ENCODE measurements around the gene PVR.
"Not testable (repeated sequence)": the region's sequence is repeated elsewhere in the genome, so short reads cannot be mapped to it uniquely, and the experiment has no call there.

PVR gene

DNA sequence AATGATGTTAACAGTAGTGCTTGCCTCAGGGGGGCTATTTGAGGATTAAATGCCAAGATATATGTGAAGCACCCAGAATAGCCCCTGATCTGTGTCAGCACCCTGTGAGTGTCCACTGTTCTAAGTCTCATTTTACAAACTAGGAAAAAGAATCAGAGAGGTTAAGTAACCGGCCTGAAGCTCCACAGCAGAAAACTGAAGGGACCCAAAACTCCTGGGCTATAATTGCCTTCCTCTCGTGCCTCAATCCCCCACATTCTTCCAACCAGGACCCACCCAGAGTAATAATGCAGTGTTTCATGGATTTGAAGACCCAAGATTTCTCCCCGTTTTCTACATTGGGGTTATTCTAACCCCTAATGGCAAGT, 2.3 kb downstream of the PVR start:
- no peak for DNase-seq

GRCh38 chr19:44647144-44647543, 3.4 kb downstream of the PVR start:
- DNase-seq: no peak

DNA sequence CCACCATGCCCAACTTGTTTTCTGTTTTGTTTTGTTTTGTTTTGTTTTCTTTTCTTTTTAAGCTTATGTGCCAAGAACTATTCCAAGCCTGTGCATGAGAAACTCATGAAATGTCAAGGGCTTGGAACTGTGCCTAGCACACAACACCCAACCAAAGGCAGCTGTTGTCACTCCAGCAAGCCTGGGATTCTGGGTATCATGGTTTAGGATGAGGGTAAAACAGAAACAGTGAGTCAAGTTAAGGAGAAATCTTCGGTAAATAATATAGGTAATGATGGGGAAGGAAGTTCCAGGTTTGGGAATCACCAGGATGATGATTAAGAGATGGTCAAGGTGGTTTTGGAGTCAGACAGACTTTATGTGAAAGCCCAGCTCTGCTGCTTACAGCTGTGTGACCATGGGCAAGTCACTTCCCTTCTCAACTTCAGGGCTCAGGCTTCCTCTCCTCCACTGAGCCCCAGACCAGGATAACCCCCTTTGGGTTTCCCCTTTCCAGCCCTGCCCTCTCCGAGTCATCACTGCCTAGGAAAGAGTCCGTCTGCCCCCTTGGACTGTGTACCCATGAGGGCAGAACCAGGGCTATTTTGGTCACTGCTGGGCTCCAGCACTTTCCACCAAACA, 5.0 kb downstream of the PVR start:
- no peak for DNase-seq

GRCh38 chr19:44649578-44650145, 6.0 kb downstream of the PVR start:
- DNase-seq: no peak

- DNase-seq: no peak
Measured at GRCh38 chr19:44653343-44653742, 9.6 kb downstream of the PVR start.

- peak; percentile 79 to 86 for DNase-seq
Measured at GRCh38 chr19:44653977-44654774, 10.5 kb downstream of the PVR start.

DNA sequence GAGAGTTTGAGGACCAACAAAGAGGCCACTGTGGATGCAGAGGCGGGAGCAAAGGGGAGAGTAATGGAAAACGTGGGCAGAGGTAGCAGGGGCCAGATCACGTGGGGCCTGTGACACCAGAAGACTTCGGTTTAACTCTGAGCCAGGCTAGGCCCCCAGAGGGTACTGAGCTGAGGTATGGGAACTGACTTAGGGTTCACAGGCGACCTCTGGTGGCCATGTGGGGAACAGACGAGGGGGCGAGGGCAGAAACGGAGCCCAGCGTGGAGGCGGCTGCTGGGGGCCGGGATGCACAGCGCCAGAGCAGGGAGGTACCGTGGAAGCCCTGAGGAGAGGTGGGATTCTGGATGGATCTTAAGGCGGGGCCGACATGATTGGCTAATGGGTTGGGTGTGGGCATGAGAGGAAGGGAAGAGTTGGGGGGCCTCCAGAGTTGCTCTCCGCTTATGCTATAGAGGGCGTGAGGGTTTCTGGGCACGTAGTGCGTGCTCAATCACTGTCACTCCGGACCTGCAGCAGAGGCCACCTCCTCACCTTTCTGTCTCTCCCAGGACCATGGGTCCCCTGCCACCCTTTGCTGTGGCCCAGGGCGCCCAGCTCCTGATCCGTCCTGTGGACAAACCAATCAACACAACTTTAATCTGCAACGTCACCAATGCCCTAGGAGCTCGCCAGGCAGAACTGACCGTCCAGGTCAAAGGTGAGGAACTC, 13.7 kb downstream of the PVR start:
- peak; percentile 59 to 63 for DNase-seq

- DNase-seq: no peak
Measured at GRCh38 chr19:44658069-44658733, 14.5 kb downstream of the PVR start.

DNA sequence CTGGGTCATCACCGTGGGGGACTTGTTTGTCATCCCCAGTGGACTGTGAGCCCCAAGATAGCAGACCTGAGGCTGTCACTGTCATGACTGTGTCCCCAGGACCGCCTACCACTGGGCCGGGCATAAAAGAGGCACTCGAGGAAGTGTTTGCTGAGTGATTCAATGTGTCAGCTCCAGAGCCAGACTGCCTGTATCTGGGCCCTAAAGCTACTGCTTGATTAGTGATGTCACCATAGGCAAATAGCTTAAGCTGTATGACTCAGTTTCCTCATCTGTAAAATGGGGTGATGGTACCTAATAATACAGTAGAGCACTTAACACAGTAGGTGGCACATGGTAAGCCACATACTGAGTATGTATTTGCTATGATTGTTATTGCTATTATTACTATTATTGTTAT, 16.4 kb downstream of the PVR start:
- DNase-seq: no peak

- DNase-seq: no peak
Measured at GRCh38 chr19:44661205-44661604, 17.5 kb downstream of the PVR start.

- no peak for DNase-seq
Measured at GRCh38 chr19:44661904-44662303, 18.2 kb downstream of the PVR start.

DNA sequence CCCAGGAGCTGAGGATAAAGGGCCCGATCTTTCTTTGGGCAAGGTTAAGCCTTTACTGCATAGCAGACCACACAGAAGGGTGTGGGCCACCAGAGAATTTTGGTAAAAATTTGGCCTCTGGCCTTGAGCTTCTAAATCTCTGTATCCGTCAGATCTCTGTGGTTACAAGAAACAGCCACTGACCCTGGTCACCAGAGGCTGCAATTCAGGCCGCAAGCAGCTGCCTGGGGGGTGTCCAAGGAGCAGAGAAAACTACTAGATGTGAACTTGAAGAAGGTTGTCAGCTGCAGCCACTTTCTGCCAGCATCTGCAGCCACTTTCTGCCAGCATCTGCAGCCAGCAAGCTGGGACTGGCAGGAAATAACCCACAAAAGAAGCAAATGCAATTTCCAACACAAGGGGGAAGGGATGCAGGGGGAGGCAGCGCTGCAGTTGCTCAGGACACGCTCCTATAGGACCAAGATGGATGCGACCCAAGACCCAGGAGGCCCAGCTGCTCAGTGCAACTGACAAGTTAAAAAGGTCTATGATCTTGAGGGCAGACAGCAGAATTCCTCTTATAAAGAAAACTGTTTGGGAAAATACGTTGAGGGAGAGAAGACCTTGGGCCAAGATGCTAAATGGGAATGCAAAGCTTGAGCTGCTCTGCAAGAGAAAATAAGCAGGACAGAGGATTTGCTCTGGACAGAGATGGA, 19.1 kb downstream of the PVR start:
- no peak for DNase-seq

GRCh38 chr19:44663996-44664395, 20.3 kb downstream of the PVR start:
- DNase-seq: no peak

- DNase-seq: no peak
Measured at GRCh38 chr19:44664976-44665375, 21.3 kb downstream of the PVR start.

- DNase-seq: no peak
Measured at GRCh38 chr19:44666852-44667556, 23.3 kb downstream of the PVR start.

DNA sequence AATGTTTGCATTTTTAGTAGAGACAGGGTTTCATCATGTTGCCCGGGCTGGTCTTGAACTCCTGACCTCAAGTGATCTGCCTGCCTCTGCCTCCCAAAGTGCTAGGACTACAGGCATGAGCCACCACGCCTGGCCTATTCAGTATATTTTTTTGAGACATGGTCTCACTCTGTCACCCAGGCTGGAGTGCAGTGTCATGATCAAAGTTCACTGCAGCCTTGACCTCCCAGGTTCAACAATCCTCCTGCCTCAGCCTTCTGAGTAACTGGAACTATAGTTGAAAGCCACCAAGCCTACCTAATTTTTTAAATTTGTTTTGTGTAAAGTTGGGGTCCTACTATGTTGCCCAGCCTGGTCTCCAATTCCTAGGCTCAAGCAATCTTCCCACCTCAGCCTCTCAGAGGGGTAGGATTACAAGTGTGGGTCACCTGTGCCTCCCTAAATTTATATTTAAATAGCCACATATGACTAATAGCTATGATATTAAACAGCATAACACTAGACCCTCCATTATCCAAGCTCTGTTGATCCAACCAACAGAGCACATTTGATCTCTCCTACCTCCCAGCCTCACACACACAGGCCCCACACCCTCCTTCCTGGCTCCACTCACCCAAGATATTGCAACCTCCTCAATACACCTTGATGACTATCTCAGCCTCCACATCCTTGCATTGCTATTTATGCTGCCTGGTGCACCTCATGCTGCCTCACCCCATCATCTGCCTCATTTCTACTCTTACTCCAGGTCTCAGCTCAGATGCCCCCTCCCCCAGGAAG, 25.5 kb downstream of the PVR start:
- DNase-seq: no peak

DNA sequence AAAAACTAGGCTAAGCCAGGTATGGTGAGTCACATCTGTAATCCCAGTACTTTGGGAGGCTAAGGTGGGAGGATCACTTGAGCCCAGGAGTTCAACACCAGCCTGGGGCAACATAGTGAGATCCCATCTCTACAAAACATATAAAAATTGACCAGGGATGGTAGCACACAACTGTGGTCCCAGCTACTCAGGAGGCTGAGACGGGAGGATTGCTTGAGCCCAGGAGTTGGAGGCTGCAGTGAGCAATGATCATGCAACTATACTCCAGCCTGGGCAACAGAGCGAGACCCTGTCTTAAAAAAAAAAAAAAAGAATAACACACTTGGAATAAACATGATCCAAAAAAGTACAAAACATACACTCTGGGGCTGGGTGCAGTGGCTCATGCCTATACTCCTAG, 26.3 kb downstream of the PVR start:
- DNase-seq: not testable (repeated sequence)

DNA sequence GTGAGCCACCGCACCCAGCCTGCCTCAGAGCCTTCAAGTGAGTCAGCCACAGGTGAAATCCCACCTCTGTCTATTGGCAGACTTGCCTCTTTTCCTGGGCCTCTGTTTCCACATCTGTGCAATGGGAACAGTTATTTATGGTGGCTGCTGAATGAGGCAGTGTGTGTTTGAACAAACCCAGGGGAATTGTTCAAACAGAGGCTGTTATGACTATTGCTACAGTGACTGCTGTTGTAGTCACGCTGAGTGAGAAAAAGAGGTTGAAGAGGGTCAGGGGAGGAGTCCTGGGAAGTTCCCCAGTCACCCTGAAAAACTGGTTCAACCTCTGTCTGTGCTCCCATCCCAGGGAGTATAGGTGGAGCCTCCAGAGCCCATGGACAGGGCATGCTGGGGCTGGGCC, 27.7 kb downstream of the PVR start, which contains the start of gene CEACAM19:
Gene CEACAM19, plus strand, starts transcription at position 83 of the 400 bp plus-strand sequence. CDS start 450 bp downstream, outside the sequence.
- DNase-seq: no peak

DNA sequence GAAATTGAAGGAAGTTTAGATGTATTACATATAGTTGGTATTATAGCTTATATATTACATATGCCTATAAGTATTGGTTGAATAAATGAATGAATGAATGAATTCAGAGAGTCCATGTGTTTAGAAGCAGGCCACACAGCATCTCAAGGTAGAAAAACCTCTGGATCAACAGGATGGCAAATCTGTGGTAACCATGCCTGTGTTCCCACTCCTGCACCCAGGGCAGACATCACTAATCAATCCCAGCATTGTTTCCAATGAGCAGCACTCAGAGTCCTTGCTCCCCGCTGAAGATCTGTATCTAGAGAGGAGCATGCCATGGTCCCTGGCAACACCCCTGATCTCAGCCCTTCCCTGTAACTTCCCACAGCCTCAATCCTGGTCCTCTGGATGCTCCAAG, 28.5 kb downstream of the PVR start:
- no peak for DNase-seq

GRCh38 chr19:44673510-44673909, 29.8 kb downstream of the PVR start:
- DNase-seq: no peak

- DNase-seq: no peak
Measured at GRCh38 chr19:44675521-44675920, 31.8 kb downstream of the PVR start.
